ENCODE measurements around the gene NDRG3. TPM values are rescaled to one million over a fixed set of nuclear protein-coding genes. Genes with fewer than 3 reads are reported as not detected.

The NDRG3 gene
- total and polyA plus RNA-seq, 2 of the 4 experiments (the other 2 are of a cell fraction), result 24.8 to 34.2 TPM

DNA sequence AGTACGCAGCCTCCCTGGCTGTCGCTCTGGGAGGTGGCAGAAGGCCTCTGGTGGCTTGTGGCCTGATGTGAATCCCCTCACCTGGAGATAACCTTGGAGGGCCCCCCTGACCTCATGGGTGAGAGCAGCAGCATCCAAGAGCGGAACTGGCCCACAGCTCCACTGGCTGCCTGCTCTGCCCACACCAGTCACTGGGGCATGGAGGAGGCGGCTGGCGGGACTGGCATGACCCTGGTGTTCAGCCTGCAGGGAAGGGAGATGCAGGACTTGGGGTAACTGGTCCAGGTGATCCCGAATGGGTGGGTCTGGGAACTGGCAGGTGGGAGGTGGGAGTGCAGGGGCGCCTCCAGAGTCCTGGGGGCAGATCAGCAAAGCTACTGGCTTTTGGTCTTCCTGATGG, 38.2 kb upstream of the NDRG3 start:
- in situ Hi-C loops (cut with MboI; ENCODE audit: low sequenced_read_pairs) (no loop called here), dilution Hi-C loops (cut with HindIII; ENCODE audit: low sequenced_read_pairs, unreplicated experiment) (no loop called here), intact Hi-C loops (cut with micrococcal nuclease) (no loop called here)
- Histone ChIP-seq H2AK5ac (ENCODE audit: low read depth, low read length) (no peak overlapping the region), H4K8ac (ENCODE audit: low read depth in 2 of 2, low read length in 2 of 2) (no peak overlapping the region), H2BK15ac (ENCODE audit: low read depth, low read length) (no peak overlapping the region), H2BK5ac (ENCODE audit: low read depth, low read length, poor library complexity, severe bottlenecking) (no peak overlapping the region), H4K20me1 (ENCODE audit: insufficient read depth, low read length) (peaks cover 36% of the 10 kb centered on the region), H3K9ac (ENCODE audit: low read depth, low read length) (no peak overlapping the region), H3K56ac (ENCODE audit: extremely low read depth, insufficient read depth, low read length) (no peak overlapping the region), H2BK20ac (ENCODE audit: low read depth, low read length) (no peak overlapping the region), H3K27me3 (ENCODE audit: control insufficient read depth, insufficient read depth, low read length) (no peaks in the 10 kb centered on the region), H2AK9ac (replicated peaks; ENCODE audit: low read depth, low read length, poor library complexity) (no peak overlapping the region), H4K91ac (ENCODE audit: insufficient read depth, low read depth, low read length) (no peak overlapping the region), H3K23ac (ENCODE audit: low read depth, low read length) (no peak overlapping the region), H3K79me1 (ENCODE audit: low read depth in 1 of 2, low read length in 2 of 2) (peaks cover 36 to 61% of the 10 kb centered on the region in 2 experiments), H4K5ac (ENCODE audit: low read depth, low read length) (no peak overlapping the region), H3K4ac (ENCODE audit: low read depth, low read length) (no peak overlapping the region), H3K18ac (ENCODE audit: low read depth, low read length) (no peak overlapping the region), H3K4me2 (ENCODE audit: low read depth, low read length) (no peak overlapping the region), H3K36me3 (ENCODE audit: control insufficient read depth, insufficient read depth, low read length) (peaks cover 29% of the 10 kb centered on the region), H3K14ac (replicated peaks; ENCODE audit: low read depth, low read length) (no peak overlapping the region), H2BK120ac (ENCODE audit: low read depth, low read length) (no peak overlapping the region), H3K27ac (ENCODE audit: insufficient read depth, low read length) (no peak overlapping the region), H3K4me1 (ENCODE audit: control insufficient read depth, insufficient read depth, low read length) (peaks cover 14% of the 10 kb centered on the region), H3K9me1 (ENCODE audit: insufficient read depth, low read length) (peaks cover 28% of the 10 kb centered on the region), H3K9me3 (ENCODE audit: control insufficient read depth, insufficient read depth, low read length) (no peaks in the 10 kb centered on the region), H3K4me3 (ENCODE audit: insufficient read depth, low read depth, low read length) (no peak overlapping the region), H2AFZ (replicated peaks; ENCODE audit: low read length, poor library complexity) (no peak overlapping the region)
- POLR2A ChIA-PET (ENCODE audit: unreplicated experiment), result no interaction called here
- ATAC-seq (ENCODE audit: low read depth), result no peak
- CTCF ChIA-PET, result no interaction called here
- WGBS, 2 experiments (ENCODE audit: extremely low coverage in 2 of 2, insufficient read length in 1 of 2), result 100% methylated on average over 2 of the region's 7 CpGs; no CpG with 5 or more reads in 1 of the 2 experiments
- no peak for TF ChIP-seq CHD1 (IDR thresholded peaks at IDR 0.05; ENCODE audit: low read depth, low read length)
- no peak for TF ChIP-seq BHLHE40 (IDR thresholded peaks at IDR 0.05; ENCODE audit: low read depth, low read length)
- TF ChIP-seq RFX5 (IDR thresholded peaks at IDR 0.05; ENCODE audit: low read depth, low read length), result no peak
- no peak for TF ChIP-seq NFE2L2 (IDR thresholded peaks at IDR 0.05; ENCODE audit: low read depth, low read length)
- no peak for TF ChIP-seq MAFK (IDR thresholded peaks at IDR 0.05; ENCODE audit: low read depth, low read length)
- TF ChIP-seq FOS (IDR thresholded peaks at IDR 0.05; ENCODE audit: low read depth, low read length), result no peak
- TF ChIP-seq, protein P1, sequence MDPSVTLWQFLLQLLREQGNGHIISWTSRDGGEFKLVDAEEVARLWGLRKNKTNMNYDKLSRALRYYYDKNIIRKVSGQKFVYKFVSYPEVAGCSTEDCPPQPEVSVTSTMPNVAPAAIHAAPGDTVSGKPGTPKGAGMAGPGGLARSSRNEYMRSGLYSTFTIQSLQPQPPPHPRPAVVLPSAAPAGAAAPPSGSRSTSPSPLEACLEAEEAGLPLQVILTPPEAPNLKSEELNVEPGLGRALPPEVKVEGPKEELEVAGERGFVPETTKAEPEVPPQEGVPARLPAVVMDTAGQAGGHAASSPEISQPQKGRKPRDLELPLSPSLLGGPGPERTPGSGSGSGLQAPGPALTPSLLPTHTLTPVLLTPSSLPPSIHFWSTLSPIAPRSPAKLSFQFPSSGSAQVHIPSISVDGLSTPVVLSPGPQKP (IDR thresholded peaks at IDR 0.05; ENCODE audit: borderline replicate concordance, low read depth, low read length), result no peak
- no peak for TF ChIP-seq MAZ (IDR thresholded peaks at IDR 0.05; ENCODE audit: borderline replicate concordance, low read depth, low read length)
- TF ChIP-seq SMC3 (IDR thresholded peaks at IDR 0.05; ENCODE audit: low read depth, low read length), result no peak
- TF ChIP-seq RAD21 (IDR thresholded peaks at IDR 0.05; ENCODE audit: low read length), result no peak
- no peak for TF ChIP-seq CEBPB (IDR thresholded peaks at IDR 0.05; ENCODE audit: low read depth, low read length)
- TF ChIP-seq, protein P2, sequence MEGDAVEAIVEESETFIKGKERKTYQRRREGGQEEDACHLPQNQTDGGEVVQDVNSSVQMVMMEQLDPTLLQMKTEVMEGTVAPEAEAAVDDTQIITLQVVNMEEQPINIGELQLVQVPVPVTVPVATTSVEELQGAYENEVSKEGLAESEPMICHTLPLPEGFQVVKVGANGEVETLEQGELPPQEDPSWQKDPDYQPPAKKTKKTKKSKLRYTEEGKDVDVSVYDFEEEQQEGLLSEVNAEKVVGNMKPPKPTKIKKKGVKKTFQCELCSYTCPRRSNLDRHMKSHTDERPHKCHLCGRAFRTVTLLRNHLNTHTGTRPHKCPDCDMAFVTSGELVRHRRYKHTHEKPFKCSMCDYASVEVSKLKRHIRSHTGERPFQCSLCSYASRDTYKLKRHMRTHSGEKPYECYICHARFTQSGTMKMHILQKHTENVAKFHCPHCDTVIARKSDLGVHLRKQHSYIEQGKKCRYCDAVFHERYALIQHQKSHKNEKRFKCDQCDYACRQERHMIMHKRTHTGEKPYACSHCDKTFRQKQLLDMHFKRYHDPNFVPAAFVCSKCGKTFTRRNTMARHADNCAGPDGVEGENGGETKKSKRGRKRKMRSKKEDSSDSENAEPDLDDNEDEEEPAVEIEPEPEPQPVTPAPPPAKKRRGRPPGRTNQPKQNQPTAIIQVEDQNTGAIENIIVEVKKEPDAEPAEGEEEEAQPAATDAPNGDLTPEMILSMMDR (conservative IDR thresholded peaks at IDR 0.05; ENCODE audit: low read depth, low read length), result no peak
- no peak for TF ChIP-seq POLR2A (IDR thresholded peaks at IDR 0.05; ENCODE audit: low read depth, low read length)
- no peak for TF ChIP-seq RCOR1 (IDR thresholded peaks at IDR 0.05; ENCODE audit: insufficient replicate concordance, low read length)
- TF ChIP-seq MXI1 (IDR thresholded peaks at IDR 0.05; ENCODE audit: borderline replicate concordance, low read depth, low read length), result no peak
- DNase-seq, result no peak
- BruUV-seq (replicated peaks), result no TSS peak
